Peyer's patch (tissue), 4 donors: ENCODE results near the gene AQP6.

Source experiments
- POLR2A ChIP-seq, 2 donors: fragments of 450-650 bp; IDR thresholded peaks; one replicate each; pipeline ENCODE4 v1.5.1; 2017; ENCODE audit warnings: antibody characterized with exemption in 2 of 2, mild to moderate bottlenecking in 2 of 2, moderate library complexity in 2 of 2
- TF ChIP-seq, protein P1 (sequence below), 6 experiments: fragments of 450-650 bp in 4 of 6; fragments of 200-600 bp in 2 of 6; sonication (generic) in 1 of 6; IDR thresholded peaks; one replicate each; pipeline ENCODE4 v1.5.1; 2017 to 2019; ENCODE audit warnings: antibody characterized with exemption in 6 of 6, mild to moderate bottlenecking in 3 of 6, moderate library complexity in 1 of 6

DNA sequence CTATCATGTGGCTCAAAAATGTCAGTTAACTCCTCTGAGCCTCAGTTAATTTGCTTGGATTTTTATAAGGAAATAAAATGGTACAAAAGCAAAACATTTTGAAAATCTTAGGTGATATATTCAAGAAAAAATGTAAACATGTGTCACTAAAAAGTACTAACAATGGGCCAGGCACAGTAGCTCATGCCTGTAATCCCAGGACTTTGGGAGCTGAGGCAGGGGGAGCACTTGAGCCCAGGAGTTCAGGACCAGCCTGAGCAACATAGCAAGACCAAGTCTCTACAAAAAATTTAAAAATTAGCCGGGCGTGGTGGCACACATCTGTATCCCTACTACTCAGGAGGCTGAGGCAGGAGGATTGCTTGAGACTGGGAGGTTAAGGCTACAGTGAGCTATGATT lies 25.7 kb downstream of the AQP6 start:
- no peak for TF ChIP-seq POLR2A (IDR thresholded peaks at IDR 0.05)
- TF ChIP-seq, protein P1, sequence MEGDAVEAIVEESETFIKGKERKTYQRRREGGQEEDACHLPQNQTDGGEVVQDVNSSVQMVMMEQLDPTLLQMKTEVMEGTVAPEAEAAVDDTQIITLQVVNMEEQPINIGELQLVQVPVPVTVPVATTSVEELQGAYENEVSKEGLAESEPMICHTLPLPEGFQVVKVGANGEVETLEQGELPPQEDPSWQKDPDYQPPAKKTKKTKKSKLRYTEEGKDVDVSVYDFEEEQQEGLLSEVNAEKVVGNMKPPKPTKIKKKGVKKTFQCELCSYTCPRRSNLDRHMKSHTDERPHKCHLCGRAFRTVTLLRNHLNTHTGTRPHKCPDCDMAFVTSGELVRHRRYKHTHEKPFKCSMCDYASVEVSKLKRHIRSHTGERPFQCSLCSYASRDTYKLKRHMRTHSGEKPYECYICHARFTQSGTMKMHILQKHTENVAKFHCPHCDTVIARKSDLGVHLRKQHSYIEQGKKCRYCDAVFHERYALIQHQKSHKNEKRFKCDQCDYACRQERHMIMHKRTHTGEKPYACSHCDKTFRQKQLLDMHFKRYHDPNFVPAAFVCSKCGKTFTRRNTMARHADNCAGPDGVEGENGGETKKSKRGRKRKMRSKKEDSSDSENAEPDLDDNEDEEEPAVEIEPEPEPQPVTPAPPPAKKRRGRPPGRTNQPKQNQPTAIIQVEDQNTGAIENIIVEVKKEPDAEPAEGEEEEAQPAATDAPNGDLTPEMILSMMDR (IDR thresholded peaks at IDR 0.05) = no peak
